HG03469 (cell line): ENCODE data around the gene RBKS.
"Not testable (repeated sequence)": the region's sequence is repeated elsewhere in the genome, so short reads cannot be mapped to it uniquely, and the experiment has no call there.

ENCODE experiments used
- ATAC-seq: cut with Tn5 transposase; IDR thresholded peaks from one replicate; pipeline ENCODE4 v1.9.1; 2021; ENCODE audit warnings: mild to moderate bottlenecking, moderate library complexity, moderate number of reproducible peaks; ENCODE audit not compliant: unreplicated experiment

The RBKS gene

GRCh38 chr2:27875089-27875881 lies 14.9 kb downstream of the RBKS start:
- ATAC-seq, result no peak

- ATAC-seq, result no peak
Observed at GRCh38 chr2:27873091-27873490, 17.1 kb downstream of the RBKS start.

- ATAC-seq, result no peak
Observed at GRCh38 chr2:27871802-27872201, 18.4 kb downstream of the RBKS start.

- ATAC-seq, result no peak
Observed at GRCh38 chr2:27870724-27871123, 19.5 kb downstream of the RBKS start.

GRCh38 chr2:27869763-27870162 lies 20.4 kb downstream of the RBKS start:
- ATAC-seq, result no peak

- no peak for ATAC-seq
Observed at GRCh38 chr2:27866237-27866636, 23.9 kb downstream of the RBKS start.

- not testable (repeated sequence) for ATAC-seq
Observed at GRCh38 chr2:27863955-27864354, 26.2 kb downstream of the RBKS start.

- no peak for ATAC-seq
Observed at GRCh38 chr2:27863146-27863545, 27.0 kb downstream of the RBKS start.

- no peak for ATAC-seq
Observed at GRCh38 chr2:27860111-27860510, 30.1 kb downstream of the RBKS start.

GRCh38 chr2:27857417-27858172 lies 32.6 kb downstream of the RBKS start:
- no peak for ATAC-seq

- no peak for ATAC-seq
Observed at GRCh38 chr2:27856956-27857355, 33.2 kb downstream of the RBKS start.

GRCh38 chr2:27856386-27856785 lies 33.8 kb downstream of the RBKS start:
- ATAC-seq, result no peak

- no peak for ATAC-seq
Observed at GRCh38 chr2:27855476-27855875, 34.7 kb downstream of the RBKS start.

- no peak for ATAC-seq
Observed at GRCh38 chr2:27854229-27854862, 35.8 kb downstream of the RBKS start.

- ATAC-seq, result no peak
Observed at GRCh38 chr2:27852691-27853090, 37.5 kb downstream of the RBKS start.

GRCh38 chr2:27849558-27850205 lies 40.5 kb downstream of the RBKS start:
- no peak for ATAC-seq

GRCh38 chr2:27847333-27847732 lies 42.9 kb downstream of the RBKS start:
- ATAC-seq, result no peak

- no peak for ATAC-seq
Observed at GRCh38 chr2:27844821-27845255, 45.3 kb downstream of the RBKS start.

GRCh38 chr2:27843992-27844391 lies 46.2 kb downstream of the RBKS start:
- ATAC-seq, result no peak

- ATAC-seq, result no peak
Observed at GRCh38 chr2:27842894-27843293, 47.3 kb downstream of the RBKS start.

GRCh38 chr2:27839022-27839618 lies 51.1 kb downstream of the RBKS start:
- no peak for ATAC-seq
